ENCODE data around the gene NTN1.
A peak's percentile ranks its signal among the peaks of the same experiment; 100 is the strongest.

The NTN1 gene

DNA sequence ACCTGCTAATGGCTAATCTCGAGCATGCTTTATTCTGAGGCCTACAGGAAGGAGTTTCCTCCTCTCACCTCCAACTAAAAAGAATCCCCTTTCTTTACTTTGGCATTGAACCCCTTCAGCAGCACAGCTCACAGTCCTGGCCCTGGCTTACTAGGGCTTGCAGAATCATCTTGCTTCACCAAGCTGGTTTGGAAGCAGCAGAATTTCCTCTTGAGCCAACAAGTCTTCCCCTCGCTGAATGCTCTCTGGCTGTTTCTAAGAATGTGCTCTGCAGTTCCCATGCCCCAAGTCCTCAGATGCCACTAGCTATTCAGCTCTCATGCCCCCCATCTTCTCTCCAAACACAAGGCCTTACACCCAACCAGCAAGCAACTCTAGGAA lies 271.2 kb downstream of the NTN1 start:
- H3K27ac ChIP-seq, result peak overlapping the region; percentile 45 to 61
- TF ChIP-seq, protein P1, sequence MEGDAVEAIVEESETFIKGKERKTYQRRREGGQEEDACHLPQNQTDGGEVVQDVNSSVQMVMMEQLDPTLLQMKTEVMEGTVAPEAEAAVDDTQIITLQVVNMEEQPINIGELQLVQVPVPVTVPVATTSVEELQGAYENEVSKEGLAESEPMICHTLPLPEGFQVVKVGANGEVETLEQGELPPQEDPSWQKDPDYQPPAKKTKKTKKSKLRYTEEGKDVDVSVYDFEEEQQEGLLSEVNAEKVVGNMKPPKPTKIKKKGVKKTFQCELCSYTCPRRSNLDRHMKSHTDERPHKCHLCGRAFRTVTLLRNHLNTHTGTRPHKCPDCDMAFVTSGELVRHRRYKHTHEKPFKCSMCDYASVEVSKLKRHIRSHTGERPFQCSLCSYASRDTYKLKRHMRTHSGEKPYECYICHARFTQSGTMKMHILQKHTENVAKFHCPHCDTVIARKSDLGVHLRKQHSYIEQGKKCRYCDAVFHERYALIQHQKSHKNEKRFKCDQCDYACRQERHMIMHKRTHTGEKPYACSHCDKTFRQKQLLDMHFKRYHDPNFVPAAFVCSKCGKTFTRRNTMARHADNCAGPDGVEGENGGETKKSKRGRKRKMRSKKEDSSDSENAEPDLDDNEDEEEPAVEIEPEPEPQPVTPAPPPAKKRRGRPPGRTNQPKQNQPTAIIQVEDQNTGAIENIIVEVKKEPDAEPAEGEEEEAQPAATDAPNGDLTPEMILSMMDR (IDR thresholded peaks at IDR 0.05), result no peak

More for the DNA sequence above, 271.2 kb downstream of the NTN1 start:
- H3K4me3 ChIP-seq, result no peak overlapping the region
- DNase-seq (ENCODE audit: low spot score), result no peak

Data from coronary artery (tissue), 2 donors.